OCI-LY1 (cell line): Measurements from ENCODE around the gene MAST4.
A peak's percentile ranks its signal among the peaks of the same experiment; 100 is the strongest.

Source experiments
- H2AFZ ChIP-seq: fragments of 200-600 bp; sonication (generic), shearing (Covaris generic); 2 replicates; pipeline ENCODE4 v1.6.0; 2014; ENCODE audit warnings: antibody characterized with exemption, mild to moderate bottlenecking, low read length
- H3F3A ChIP-seq: fragments of 200-600 bp; sonication (generic), shearing (Covaris generic); 2 replicates; pipeline ENCODE4 v1.6.0; 2014; ENCODE audit warnings: mild to moderate bottlenecking, antibody characterized with exemption, low read length, moderate library complexity; ENCODE audit not compliant: insufficient read depth
- H3K27ac ChIP-seq: fragments of 200-600 bp; sonication (generic); 2 replicates; pipeline ENCODE4 v1.5.1; 2014; ENCODE audit warnings: low read length, mixed run types, mild to moderate bottlenecking, low read depth; ENCODE audit not compliant: poor library complexity, severe bottlenecking
- H3K27me3 ChIP-seq: fragments of 200-600 bp; sonication (generic); 2 replicates; pipeline ENCODE4 v1.6.0; 2014; ENCODE audit warnings: antibody characterized with exemption, mild to moderate bottlenecking, low read length, moderate library complexity; ENCODE audit not compliant: insufficient read depth
- H3K36me3 ChIP-seq: fragments of 200-600 bp; sonication (generic); 2 replicates; pipeline ENCODE4 v1.6.1; 2014; ENCODE audit warnings: mild to moderate bottlenecking, antibody characterized with exemption, low read length, moderate library complexity, mixed read lengths; ENCODE audit not compliant: insufficient read depth
- H3K4me1 ChIP-seq: fragments of 200-600 bp; sonication (generic); 2 replicates; pipeline ENCODE4 v1.5.1; 2014; ENCODE audit warnings: mild to moderate bottlenecking, low read length, moderate library complexity; ENCODE audit not compliant: insufficient read depth, severe bottlenecking
- H3K4me2 ChIP-seq: fragments of 200-600 bp; sonication (generic), shearing (Covaris generic); 2 replicates; pipeline ENCODE4 v1.6.1; 2014; ENCODE audit warnings: low read length
- H3K4me3 ChIP-seq: fragments of 200-600 bp; sonication (generic); 2 replicates; pipeline ENCODE4 v1.5.1; 2014; ENCODE audit warnings: low read length, low read depth, mild to moderate bottlenecking, mixed read lengths; ENCODE audit not compliant: poor library complexity, severe bottlenecking
- H3K79me2 ChIP-seq: fragments of 200-600 bp; shearing (Covaris generic); 2 replicates; pipeline ENCODE4 v1.6.1; 2016; ENCODE audit warnings: mixed run types, low read length, mixed read lengths; ENCODE audit not compliant: insufficient read depth
- H3K9ac ChIP-seq: fragments of 200-600 bp; sonication (generic), shearing (Covaris generic); 2 replicates; pipeline ENCODE4 v1.6.1; 2014; ENCODE audit warnings: mild to moderate bottlenecking, low read length, mixed read lengths
- H3K9me2 ChIP-seq: fragments of 200-600 bp; sonication (generic), shearing (Covaris generic); 2 replicates; pipeline ENCODE4 v1.6.1; 2014; ENCODE audit warnings: low read depth, mild to moderate bottlenecking, low read length, mixed read lengths
- H3K9me3 ChIP-seq: fragments of 200-600 bp; shearing (Covaris generic); 2 replicates; pipeline ENCODE4 v1.6.1; 2014; ENCODE audit warnings: low read length, mixed read lengths
- H4K20me1 ChIP-seq: fragments of 200-600 bp; sonication (generic), shearing (Covaris generic); 2 replicates; pipeline ENCODE4 v1.6.0; 2016; ENCODE audit warnings: mild to moderate bottlenecking, low read length; ENCODE audit not compliant: insufficient read depth
- EZH2 ChIP-seq: fragments of 200-600 bp; sonication (generic), shearing (Covaris generic); IDR thresholded peaks from 2 replicates; pipeline ENCODE4 v1.8.0; 2017; ENCODE audit warnings: borderline replicate concordance, mixed run types, mild to moderate bottlenecking, antibody characterized with exemption, low read length, moderate library complexity, mixed read lengths
- TF ChIP-seq, protein P1 (sequence below): fragments of 200-600 bp; sonication (generic), shearing (Covaris generic); IDR thresholded peaks from 2 replicates; pipeline ENCODE4 v1.5.1; 2017; ENCODE audit warnings: mild to moderate bottlenecking, antibody characterized with exemption, low read length, moderate library complexity, mixed read lengths

MAST4 gene

DNA sequence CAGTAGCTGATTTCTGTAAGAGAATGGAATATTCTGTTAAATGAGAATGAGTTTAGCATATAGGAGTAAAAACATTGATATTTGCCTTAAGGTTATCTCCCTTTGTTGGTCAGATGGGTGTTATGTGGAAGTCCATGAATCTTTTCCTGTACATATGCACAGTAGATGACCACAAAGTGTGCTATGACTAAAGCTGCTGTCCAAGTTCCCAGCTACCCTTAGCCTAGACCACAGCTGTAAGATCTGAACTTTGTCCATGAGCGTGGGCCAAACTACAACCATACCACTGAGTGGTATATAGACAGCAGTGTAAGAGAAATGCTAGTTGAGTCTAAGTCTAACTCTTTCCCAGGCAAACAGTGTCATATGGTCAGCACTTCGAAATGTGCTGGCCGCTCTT lies 551.6 kb downstream of the MAST4 start:
- H3K27me3 ChIP-seq, result no peaks in the 10 kb centered on the region
- no peaks in the 10 kb centered on the region for H3K4me1 ChIP-seq
- H3K36me3 ChIP-seq, result no peaks in the 10 kb centered on the region
- H3K9me3 ChIP-seq, result no peaks in the 10 kb centered on the region
- H3K27ac ChIP-seq, result no peak overlapping the region
- H4K20me1 ChIP-seq, result no peaks in the 10 kb centered on the region
- H3K79me2 ChIP-seq, result no peaks in the 10 kb centered on the region
- no peaks in the 10 kb centered on the region for H3K9me2 ChIP-seq
- H3K4me2 ChIP-seq, result no peak overlapping the region
- H3K9ac ChIP-seq, result no peak overlapping the region
- no peak overlapping the region for H3K4me3 ChIP-seq
- TF ChIP-seq EZH2, result no peak
- TF ChIP-seq, protein P1, sequence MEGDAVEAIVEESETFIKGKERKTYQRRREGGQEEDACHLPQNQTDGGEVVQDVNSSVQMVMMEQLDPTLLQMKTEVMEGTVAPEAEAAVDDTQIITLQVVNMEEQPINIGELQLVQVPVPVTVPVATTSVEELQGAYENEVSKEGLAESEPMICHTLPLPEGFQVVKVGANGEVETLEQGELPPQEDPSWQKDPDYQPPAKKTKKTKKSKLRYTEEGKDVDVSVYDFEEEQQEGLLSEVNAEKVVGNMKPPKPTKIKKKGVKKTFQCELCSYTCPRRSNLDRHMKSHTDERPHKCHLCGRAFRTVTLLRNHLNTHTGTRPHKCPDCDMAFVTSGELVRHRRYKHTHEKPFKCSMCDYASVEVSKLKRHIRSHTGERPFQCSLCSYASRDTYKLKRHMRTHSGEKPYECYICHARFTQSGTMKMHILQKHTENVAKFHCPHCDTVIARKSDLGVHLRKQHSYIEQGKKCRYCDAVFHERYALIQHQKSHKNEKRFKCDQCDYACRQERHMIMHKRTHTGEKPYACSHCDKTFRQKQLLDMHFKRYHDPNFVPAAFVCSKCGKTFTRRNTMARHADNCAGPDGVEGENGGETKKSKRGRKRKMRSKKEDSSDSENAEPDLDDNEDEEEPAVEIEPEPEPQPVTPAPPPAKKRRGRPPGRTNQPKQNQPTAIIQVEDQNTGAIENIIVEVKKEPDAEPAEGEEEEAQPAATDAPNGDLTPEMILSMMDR, result no peak
- no peak overlapping the region for H2AFZ ChIP-seq
- no peaks in the 10 kb centered on the region for H3F3A ChIP-seq

DNA sequence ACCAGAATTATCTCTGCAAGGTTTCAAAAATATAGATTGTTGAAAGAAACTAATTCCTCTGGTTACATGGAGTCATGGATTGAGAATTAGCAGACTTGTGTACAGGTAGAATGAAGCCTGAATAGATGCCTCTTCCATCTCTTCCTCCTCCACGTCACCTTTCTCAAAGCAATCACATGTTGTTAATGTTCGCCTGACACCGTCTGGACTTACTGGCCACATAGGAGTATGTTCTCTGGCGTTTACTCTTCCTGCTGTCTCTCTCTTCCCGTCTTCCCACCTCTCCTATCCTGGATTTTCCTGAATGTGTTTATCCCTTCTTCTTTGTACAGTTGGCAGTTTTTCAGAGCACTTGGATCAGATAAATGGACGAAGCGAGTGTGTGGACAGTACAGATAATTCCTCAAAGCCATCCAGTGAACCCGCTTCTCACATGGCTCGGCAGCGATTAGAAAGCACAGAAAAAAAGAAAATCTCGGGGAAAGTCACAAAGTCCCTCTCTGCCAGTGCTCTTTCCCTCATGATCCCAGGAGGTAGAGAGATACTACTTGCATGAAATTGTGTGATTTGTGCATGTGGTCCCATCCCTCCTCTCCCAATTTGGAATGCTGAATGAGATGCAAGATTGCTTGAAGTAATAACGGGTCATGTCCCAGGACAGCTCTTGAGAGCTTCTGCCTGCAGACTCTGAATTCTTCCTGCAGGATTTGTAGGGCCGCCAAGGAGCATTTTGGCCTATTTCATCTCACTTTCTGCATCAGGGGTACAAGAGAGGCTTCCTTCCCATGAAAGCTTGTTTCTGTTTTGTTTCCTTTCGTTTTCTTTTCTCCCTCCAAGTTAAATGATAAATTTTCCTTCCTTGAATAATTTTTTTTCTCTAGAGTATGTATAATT lies 553.1 kb downstream of the MAST4 start:
- no peak overlapping the region for H2AFZ ChIP-seq

DNA sequence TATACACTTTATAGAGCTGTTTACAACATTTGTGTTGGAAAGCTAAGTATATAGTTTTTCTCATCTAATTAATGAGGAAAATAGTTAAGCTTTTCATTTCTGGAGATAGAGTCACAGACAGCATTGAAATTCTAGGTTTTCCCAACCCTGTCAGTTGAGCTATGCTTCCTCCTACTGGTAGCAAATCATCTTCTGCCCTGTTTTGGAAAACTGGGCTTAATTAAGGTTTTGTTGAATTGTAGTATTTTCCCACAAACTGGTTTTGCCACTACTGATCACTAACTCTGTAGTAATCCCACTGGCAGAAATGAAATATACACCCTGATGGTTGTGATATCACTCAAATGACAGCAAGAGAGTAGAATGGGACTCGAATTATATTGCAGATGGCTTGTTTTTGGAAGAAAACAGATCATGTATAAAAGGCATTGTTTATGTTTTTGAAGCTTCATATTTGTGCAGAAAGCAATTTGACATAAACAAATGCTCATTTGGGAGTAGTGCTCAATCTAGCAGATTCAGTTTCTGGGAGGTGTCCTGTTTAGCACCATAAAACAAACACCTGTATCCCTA lies 553.8 kb downstream of the MAST4 start:
- Histone ChIP-seq H3K27me3 (no peaks in the 10 kb centered on the region), H3K9me3 (no peaks in the 10 kb centered on the region), H3F3A (no peaks in the 10 kb centered on the region), H3K79me2 (no peaks in the 10 kb centered on the region), H3K4me3 (no peak overlapping the region), H3K27ac (no peak overlapping the region), H3K9ac (no peak overlapping the region), H4K20me1 (no peaks in the 10 kb centered on the region), H3K4me1 (no peaks in the 10 kb centered on the region), H3K36me3 (no peaks in the 10 kb centered on the region), H3K4me2 (no peak overlapping the region), H3K9me2 (no peaks in the 10 kb centered on the region), H2AFZ (no peak overlapping the region)
- TF ChIP-seq, protein P1, result peak; percentile 29; the same call in 1 of the 2 replicates
- TF ChIP-seq EZH2, result no peak

More for the DNA sequence above, 553.1 kb downstream of the MAST4 start:
- H3K4me2 ChIP-seq, result no peak overlapping the region
- no peaks in the 10 kb centered on the region for H3K9me2 ChIP-seq
- no peaks in the 10 kb centered on the region for H3K79me2 ChIP-seq
- H3K9me3 ChIP-seq, result no peaks in the 10 kb centered on the region
- TF ChIP-seq EZH2, result no peak
- TF ChIP-seq, protein P1, result no peak
- no peak overlapping the region for H3K4me3 ChIP-seq
- no peaks in the 10 kb centered on the region for H3K36me3 ChIP-seq
- no peaks in the 10 kb centered on the region for H3K27me3 ChIP-seq
- no peak overlapping the region for H3K27ac ChIP-seq
- H4K20me1 ChIP-seq, result no peaks in the 10 kb centered on the region
- no peaks in the 10 kb centered on the region for H3K4me1 ChIP-seq
- H3F3A ChIP-seq, result no peaks in the 10 kb centered on the region
- no peak overlapping the region for H3K9ac ChIP-seq
